ENCODE results near the gene DVL3.
"Not testable (repeated sequence)": the region's sequence is repeated elsewhere in the genome, so short reads cannot be mapped to it uniquely, and the experiment has no call there.

The DVL3 gene

GRCh38 chr3:184157206-184157605, 2.0 kb downstream of the DVL3 start:
- Histone ChIP-seq H3K27me3 (ENCODE audit: control insufficient read depth, insufficient read depth, low read length) (no peaks in the 10 kb centered on the region), H3K9ac (ENCODE audit: low read depth, low read length) (peak overlapping the region; percentile 91), H3K4me2 (ENCODE audit: low read length) (peak overlapping the region; percentile 96), H3K4me1 (ENCODE audit: control insufficient read depth, insufficient read depth, low read length) (peaks cover 45% of the 10 kb centered on the region), H3K4me3 (ENCODE audit: low read length) (peak overlapping the region; percentile 96), H3K36me3 (ENCODE audit: insufficient read depth, low read length) (peaks cover 12% of the 10 kb centered on the region), H3K9me3 (replicated peaks; ENCODE audit: low read length) (no peaks in the 10 kb centered on the region)

- Histone ChIP-seq H3K27me3 (ENCODE audit: control insufficient read depth, insufficient read depth, low read length) (no peaks in the 10 kb centered on the region), H3K36me3 (ENCODE audit: insufficient read depth, low read length) (peaks cover 20% of the 10 kb centered on the region), H3K9ac (ENCODE audit: low read depth, low read length) (peak overlapping the region; percentile 91), H3K4me3 (ENCODE audit: low read length) (peak overlapping the region; percentile 96), H3K4me2 (ENCODE audit: low read length) (peak overlapping the region; percentile 96), H3K4me1 (ENCODE audit: control insufficient read depth, insufficient read depth, low read length) (peaks cover 42% of the 10 kb centered on the region), H3K9me3 (replicated peaks; ENCODE audit: low read length) (no peaks in the 10 kb centered on the region)
These were observed 3.2 kb downstream of the DVL3 start for GRCh38 chr3:184158404-184158803.

- no peaks in the 10 kb centered on the region for H3K27me3 ChIP-seq (ENCODE audit: control insufficient read depth, insufficient read depth, low read length)
- peaks cover 36% of the 10 kb centered on the region for H3K4me1 ChIP-seq (ENCODE audit: control insufficient read depth, insufficient read depth, low read length)
- peaks cover 40% of the 10 kb centered on the region for H3K36me3 ChIP-seq (ENCODE audit: insufficient read depth, low read length)
- H3K9ac ChIP-seq (ENCODE audit: low read depth, low read length) = peak overlapping the region; percentile 46
- H3K9me3 ChIP-seq (replicated peaks; ENCODE audit: low read length) = no peaks in the 10 kb centered on the region
- H3K4me2 ChIP-seq (ENCODE audit: low read length) = peak overlapping the region; percentile 69
- peak overlapping the region; percentile 55 for H3K4me3 ChIP-seq (ENCODE audit: low read length)
These were observed 5.3 kb downstream of the DVL3 start for GRCh38 chr3:184160456-184160855.

- Histone ChIP-seq H3K4me1 (ENCODE audit: control insufficient read depth, insufficient read depth, low read length) (peaks cover 28% of the 10 kb centered on the region), H3K36me3 (ENCODE audit: insufficient read depth, low read length) (peaks cover 62% of the 10 kb centered on the region)
- H3K9ac ChIP-seq (ENCODE audit: low read depth, low read length); H3K4me3 ChIP-seq (ENCODE audit: low read length); H3K27me3 ChIP-seq (ENCODE audit: control insufficient read depth, insufficient read depth, low read length); H3K4me2 ChIP-seq (ENCODE audit: low read length); H3K9me3 ChIP-seq (replicated peaks; ENCODE audit: low read length): not testable (repeated sequence)
These were observed 7.4 kb downstream of the DVL3 start for GRCh38 chr3:184162571-184163070.

DNA sequence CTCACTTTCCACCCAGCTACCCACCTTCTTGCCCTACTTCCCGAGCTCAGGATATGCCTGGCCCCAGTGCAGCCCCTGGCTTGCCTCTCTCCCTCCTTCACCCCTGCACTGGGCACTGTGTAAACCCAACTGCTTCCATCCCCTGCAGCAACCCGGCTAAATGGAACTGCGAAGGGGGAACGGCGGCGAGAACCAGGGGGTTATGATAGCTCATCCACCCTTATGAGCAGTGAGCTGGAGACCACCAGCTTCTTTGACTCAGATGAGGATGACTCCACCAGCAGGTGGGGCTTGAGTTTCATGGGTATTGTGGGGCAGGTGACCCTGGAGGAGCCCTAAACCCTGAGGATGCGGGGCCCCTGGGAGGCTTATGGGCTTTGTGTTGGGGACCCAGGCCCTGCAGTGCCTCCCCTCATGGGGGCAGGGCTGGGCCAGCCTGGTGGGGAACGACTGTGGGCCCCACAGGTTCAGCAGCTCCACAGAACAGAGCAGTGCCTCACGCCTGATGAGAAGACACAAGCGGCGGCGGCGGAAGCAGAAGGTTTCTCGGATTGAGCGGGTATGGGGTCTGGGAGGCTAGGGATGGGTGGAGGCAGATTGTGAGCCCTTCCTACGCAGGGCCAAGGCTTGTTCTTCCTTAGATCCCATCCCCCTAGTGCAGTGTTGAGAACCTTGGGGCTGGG, 9.6 kb downstream of the DVL3 start:
- H3K27me3 ChIP-seq (ENCODE audit: control insufficient read depth, insufficient read depth, low read length) = no peaks in the 10 kb centered on the region
- H3K4me2 ChIP-seq (ENCODE audit: low read length) = no peak overlapping the region
- no peaks in the 10 kb centered on the region for H3K9me3 ChIP-seq (replicated peaks; ENCODE audit: low read length)
- no peak overlapping the region for H3K4me3 ChIP-seq (ENCODE audit: low read length)
- peaks cover 81% of the 10 kb centered on the region for H3K36me3 ChIP-seq (ENCODE audit: insufficient read depth, low read length)
- no peak overlapping the region for H3K9ac ChIP-seq (ENCODE audit: low read depth, low read length)
- peaks cover 35% of the 10 kb centered on the region for H3K4me1 ChIP-seq (ENCODE audit: control insufficient read depth, insufficient read depth, low read length)

DNA sequence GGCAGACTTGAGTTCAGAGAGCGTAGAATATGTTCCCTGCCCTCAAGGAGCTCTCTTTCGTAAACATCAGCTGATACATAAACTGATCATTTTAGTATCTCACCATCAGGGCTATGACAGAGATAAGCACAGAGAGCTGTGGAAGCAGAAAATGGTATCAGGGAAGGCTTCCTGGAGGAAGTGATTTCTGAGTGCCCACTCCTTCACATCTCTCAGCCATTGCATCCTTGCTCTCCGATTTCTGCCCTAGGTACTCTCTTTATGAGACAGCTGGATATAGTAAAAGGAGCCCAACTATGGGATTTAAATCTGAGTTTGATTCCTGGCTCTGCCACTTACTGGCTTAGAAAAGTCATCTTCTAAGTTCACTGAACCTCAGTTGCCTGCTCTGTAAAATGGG, 10.4 kb downstream of the DVL3 start:
- H3K27me3 ChIP-seq (ENCODE audit: control insufficient read depth, insufficient read depth, low read length) = no peaks in the 10 kb centered on the region
- no peaks in the 10 kb centered on the region for H3K9me3 ChIP-seq (replicated peaks; ENCODE audit: low read length)
- no peak overlapping the region for H3K4me2 ChIP-seq (ENCODE audit: low read length)
- H3K36me3 ChIP-seq (ENCODE audit: insufficient read depth, low read length) = peaks cover 81% of the 10 kb centered on the region
- H3K4me1 ChIP-seq (ENCODE audit: control insufficient read depth, insufficient read depth, low read length) = peaks cover 29% of the 10 kb centered on the region
- H3K9ac ChIP-seq (ENCODE audit: low read depth, low read length) = no peak overlapping the region
- H3K4me3 ChIP-seq (ENCODE audit: low read length) = no peak overlapping the region

DNA sequence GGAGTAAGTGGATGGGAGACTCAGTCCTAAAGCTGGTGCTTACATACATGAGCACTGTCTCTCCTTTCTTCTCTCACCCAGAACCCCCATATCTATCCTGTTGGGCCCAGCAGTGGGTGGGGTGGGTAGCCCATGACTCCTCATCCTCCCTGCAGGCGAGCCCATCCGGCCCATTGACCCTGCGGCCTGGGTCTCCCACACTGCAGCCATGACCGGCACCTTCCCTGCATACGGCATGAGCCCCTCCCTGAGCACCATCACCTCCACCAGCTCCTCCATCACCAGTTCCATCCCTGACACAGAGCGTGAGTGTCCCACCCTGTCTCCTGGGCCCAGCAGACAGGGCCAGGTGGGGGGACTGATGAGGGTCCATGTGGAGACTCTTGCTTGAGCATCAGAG, 11.5 kb downstream of the DVL3 start:
- H3K4me3 ChIP-seq (ENCODE audit: low read length) = no peak overlapping the region
- no peaks in the 10 kb centered on the region for H3K9me3 ChIP-seq (replicated peaks; ENCODE audit: low read length)
- H3K4me2 ChIP-seq (ENCODE audit: low read length) = no peak overlapping the region
- H3K4me1 ChIP-seq (ENCODE audit: control insufficient read depth, insufficient read depth, low read length) = peaks cover 26% of the 10 kb centered on the region
- H3K27me3 ChIP-seq (ENCODE audit: control insufficient read depth, insufficient read depth, low read length) = no peaks in the 10 kb centered on the region
- peaks cover 88% of the 10 kb centered on the region for H3K36me3 ChIP-seq (ENCODE audit: insufficient read depth, low read length)
- no peak overlapping the region for H3K9ac ChIP-seq (ENCODE audit: low read depth, low read length)

DNA sequence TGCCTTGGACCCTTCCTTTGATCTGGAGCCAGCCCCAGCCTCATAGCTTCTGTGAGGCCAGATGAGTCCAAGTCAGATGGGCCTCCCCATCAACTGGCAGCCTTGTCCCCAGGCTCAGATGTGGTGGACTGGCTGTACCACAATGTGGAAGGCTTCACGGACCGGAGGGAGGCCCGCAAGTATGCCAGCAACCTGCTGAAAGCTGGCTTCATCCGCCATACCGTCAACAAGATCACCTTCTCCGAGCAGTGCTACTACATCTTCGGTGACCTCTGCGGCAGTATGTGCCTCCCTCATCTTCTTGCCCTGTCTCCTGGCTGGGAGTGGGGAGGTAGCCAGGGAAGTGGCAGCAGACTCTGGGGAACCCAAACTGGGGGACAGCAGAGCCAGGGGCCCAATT, 12.6 kb downstream of the DVL3 start:
- no peaks in the 10 kb centered on the region for H3K9me3 ChIP-seq (replicated peaks; ENCODE audit: low read length)
- H3K4me1 ChIP-seq (ENCODE audit: control insufficient read depth, insufficient read depth, low read length) = peaks cover 34% of the 10 kb centered on the region
- H3K27me3 ChIP-seq (ENCODE audit: control insufficient read depth, insufficient read depth, low read length) = no peaks in the 10 kb centered on the region
- no peak overlapping the region for H3K4me3 ChIP-seq (ENCODE audit: low read length)
- no peak overlapping the region for H3K9ac ChIP-seq (ENCODE audit: low read depth, low read length)
- H3K4me2 ChIP-seq (ENCODE audit: low read length) = no peak overlapping the region
- H3K36me3 ChIP-seq (ENCODE audit: insufficient read depth, low read length) = peaks cover 86% of the 10 kb centered on the region

- H3K9me3 ChIP-seq (replicated peaks; ENCODE audit: low read length) = no peaks in the 10 kb centered on the region
- no peaks in the 10 kb centered on the region for H3K27me3 ChIP-seq (ENCODE audit: control insufficient read depth, insufficient read depth, low read length)
- H3K36me3 ChIP-seq (ENCODE audit: insufficient read depth, low read length) = peaks cover 78% of the 10 kb centered on the region
- H3K9ac ChIP-seq (ENCODE audit: low read depth, low read length) = peak overlapping the region; percentile 22
- H3K4me2 ChIP-seq (ENCODE audit: low read length) = peak overlapping the region; percentile 26
- peaks cover 41% of the 10 kb centered on the region for H3K4me1 ChIP-seq (ENCODE audit: control insufficient read depth, insufficient read depth, low read length)
- no peak overlapping the region for H3K4me3 ChIP-seq (ENCODE audit: low read length)
These were observed 13.4 kb downstream of the DVL3 start for GRCh38 chr3:184168363-184169120.

DNA sequence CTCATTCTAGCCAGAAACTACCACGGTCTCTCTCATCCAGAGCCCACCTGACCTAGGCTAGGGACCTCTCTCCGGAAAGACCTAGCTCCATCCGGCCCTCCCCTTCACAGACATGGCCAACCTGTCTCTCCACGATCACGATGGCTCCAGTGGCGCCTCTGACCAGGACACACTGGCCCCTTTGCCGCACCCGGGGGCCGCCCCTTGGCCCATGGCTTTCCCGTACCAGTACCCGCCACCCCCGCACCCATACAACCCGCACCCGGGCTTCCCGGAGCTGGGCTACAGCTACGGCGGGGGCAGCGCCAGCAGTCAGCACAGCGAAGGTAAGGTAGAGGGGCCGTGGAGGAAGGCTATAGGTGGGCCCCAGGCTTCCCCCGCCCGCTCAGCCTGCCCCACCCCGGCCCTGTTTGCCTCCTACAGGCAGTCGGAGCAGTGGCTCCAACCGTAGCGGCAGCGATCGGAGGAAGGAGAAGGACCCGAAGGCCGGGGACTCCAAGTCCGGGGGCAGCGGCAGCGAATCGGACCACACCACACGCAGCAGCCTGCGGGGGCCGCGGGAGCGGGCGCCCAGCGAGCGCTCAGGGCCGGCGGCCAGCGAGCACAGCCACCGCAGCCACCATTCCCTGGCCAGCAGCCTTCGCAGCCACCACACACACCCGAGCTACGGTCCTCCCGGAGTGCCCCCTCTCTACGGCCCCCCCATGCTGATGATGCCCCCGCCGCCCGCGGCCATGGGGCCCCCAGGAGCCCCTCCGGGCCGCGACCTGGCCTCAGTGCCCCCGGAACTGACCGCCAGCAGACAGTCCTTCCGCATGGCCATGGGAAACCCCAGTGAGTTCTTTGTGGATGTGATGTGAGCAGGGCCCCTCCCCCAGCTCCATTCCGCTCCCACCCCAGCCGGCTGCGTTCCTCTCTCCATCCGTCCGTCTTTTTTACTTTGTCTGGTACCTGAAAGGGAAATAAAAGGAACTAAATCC, 15.0 kb downstream of the DVL3 start:
- Histone ChIP-seq H3K9me3 (replicated peaks; ENCODE audit: low read length) (no peaks in the 10 kb centered on the region), H3K27me3 (ENCODE audit: control insufficient read depth, insufficient read depth, low read length) (no peaks in the 10 kb centered on the region), H3K4me2 (ENCODE audit: low read length) (no peak overlapping the region), H3K4me1 (ENCODE audit: control insufficient read depth, insufficient read depth, low read length) (peaks cover 49% of the 10 kb centered on the region), H3K36me3 (ENCODE audit: insufficient read depth, low read length) (peaks cover 68% of the 10 kb centered on the region), H3K9ac (ENCODE audit: low read depth, low read length) (no peak overlapping the region), H3K4me3 (ENCODE audit: low read length) (no peak overlapping the region)

DNA sequence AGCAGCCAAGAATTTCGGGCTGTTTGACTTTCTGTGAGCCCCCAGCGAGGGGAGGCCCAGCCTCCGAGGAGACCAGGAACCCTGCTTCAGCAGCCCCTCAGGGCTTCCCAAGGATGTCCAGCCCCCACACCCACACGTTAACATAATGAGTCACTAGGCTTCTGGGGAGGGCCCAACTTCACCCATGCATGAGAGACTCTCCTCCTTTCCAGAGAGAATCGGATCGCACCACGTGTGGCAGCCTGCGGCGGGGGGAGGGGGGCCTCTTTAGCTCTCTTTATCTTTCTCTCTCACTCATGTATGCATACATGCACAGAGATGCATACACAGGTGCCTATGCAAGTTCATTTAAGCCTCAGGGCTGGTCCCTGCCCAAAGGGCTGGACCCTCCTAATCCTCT, 16.4 kb downstream of the DVL3 start:
- no peaks in the 10 kb centered on the region for H3K9me3 ChIP-seq (replicated peaks; ENCODE audit: low read length)
- H3K27me3 ChIP-seq (ENCODE audit: control insufficient read depth, insufficient read depth, low read length) = no peaks in the 10 kb centered on the region
- H3K4me2 ChIP-seq (ENCODE audit: low read length) = peak overlapping the region; percentile 38
- peaks cover 49% of the 10 kb centered on the region for H3K4me1 ChIP-seq (ENCODE audit: control insufficient read depth, insufficient read depth, low read length)
- peaks cover 58% of the 10 kb centered on the region for H3K36me3 ChIP-seq (ENCODE audit: insufficient read depth, low read length)
- H3K4me3 ChIP-seq (ENCODE audit: low read length) = no peak overlapping the region
- H3K9ac ChIP-seq (ENCODE audit: low read depth, low read length) = no peak overlapping the region

Measured in skeletal muscle satellite cell (primary cell).